A549 treated with AZD9567 at 1 μM for 4 hours (cell line): ENCODE data around the gene UROD. TPM values are rescaled to one million over a fixed set of nuclear protein-coding genes. Genes with fewer than 3 reads are reported as not detected.

Experiments used
- total RNA-seq: library from RNA; stranded (reverse); fragments of 200-300 nt; extraction: Qiagen RNA extraction; gene quantifications from 5 replicates; pipeline ENCODE4 v1.2.3, GENCODE V29; 2022; ENCODE audit not compliant: insufficient read depth

The UROD gene
- total RNA-seq: 38.1 to 49.8 TPM (median 48.0 TPM) in 5 replicates

DNA sequence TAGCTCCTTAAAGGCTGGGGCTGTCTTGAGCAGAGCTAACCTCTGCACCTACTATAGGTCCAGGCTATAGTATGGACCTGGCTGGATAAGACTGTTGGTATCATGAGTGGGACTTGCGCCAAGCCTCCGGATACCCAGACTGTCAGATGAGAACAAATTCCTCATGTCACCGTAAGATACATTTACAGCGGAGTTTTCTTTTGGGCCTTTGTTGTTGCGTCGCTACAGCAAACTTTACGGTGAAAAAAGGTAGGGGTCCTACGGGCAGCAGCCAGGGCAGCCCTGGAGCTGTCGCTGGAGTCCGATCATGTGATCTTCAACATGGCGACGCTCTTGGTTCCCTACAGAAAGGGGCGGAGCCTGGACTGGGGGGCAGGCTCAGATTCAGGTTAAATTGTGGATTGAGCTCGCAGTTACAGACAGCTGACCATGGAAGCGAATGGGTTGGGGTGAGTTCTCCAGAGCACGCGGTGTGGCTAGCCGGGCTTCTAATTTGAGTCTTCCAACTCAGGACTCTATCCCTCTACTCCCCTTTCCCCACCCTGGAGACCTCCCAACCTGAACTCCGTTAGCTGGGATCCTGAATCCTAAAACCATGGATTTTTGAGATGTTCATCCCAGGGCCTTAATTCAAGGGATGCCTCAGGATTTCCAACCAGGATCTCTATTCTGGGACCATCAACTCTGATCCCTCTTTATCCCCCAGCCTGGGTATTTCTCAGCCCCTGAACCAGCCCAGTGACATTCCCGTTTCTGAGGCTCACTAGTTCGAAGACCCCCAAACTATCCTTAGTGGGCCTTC is at the start of gene UROD:
Gene UROD (plus strand): TSS at position 418 of the 802 bp plus-strand sequence. CDS start 12 bp downstream, at position 430.

DNA sequence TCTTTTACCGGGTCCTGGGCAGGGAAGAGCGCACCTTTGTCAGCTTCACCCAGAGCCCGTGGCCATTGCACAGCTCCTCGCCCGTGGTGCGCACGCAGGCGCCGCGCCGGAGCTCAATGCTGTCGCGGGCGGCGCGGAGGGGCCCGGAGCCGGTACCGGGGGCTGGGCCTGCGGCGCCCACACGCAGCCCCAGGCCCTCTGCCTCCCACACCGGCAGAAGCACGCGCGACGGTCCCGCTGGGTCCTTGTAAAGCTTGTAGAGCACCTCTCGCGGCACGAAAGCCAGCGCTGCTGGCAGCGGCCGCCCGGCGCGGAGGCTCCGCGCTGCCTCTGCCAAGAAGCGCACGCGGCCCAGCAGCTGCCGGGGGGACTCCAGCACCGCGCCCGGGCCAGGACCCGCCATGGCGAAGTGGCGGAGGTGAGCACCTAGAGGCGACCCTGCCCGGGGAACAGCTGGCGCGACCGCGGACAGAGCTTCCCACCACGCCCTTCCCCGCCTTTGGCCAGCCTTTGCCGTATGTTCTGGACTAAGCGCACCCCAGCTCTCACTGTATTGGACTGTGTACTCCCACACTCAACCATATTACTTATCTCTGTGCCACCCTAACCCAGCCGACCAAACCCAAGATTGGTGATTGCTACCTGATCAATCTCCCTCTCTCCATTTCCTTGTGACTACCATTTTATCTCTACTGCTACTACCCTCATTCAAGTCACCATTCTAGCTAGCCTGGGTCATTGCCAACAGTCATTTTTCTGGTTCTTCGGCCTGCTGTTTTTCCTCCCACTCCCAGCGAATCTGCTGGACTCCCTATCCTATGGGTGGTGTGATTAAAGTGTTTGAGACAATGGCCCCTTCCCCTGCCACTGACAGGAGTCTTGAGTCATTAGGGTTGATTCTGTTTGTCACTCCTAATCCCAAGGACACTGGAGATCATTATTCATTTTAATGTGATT is 921 bp upstream of the UROD start, which contains the start of gene HECTD3:
Gene HECTD3 (minus strand): TSS at position 470 of the 957 bp plus-strand sequence. CDS start 67 bp downstream, at position 403.

Other genes with a start within 250 kb of the UROD start
- gene RPS8, start 236.7 kb upstream of the UROD start, total RNA-seq: 1,183 to 1,747 TPM (median 1,698 TPM) in 5 replicates
- gene BEST4, start 224.1 kb upstream of the UROD start, total RNA-seq: 0.22 to 0.60 TPM (median 0.38 TPM) in 4 of 5 replicates, not detected in the other
- gene PLK3, start 211.9 kb upstream of the UROD start, total RNA-seq: 18.2 to 22.8 TPM (median 20.4 TPM) in 5 replicates
- gene DYNLT4, start 204.9 kb upstream of the UROD start, total RNA-seq: 0.49 to 0.94 TPM (median 0.80 TPM) in 4 of 5 replicates, not detected in the other
- 2.0 to 3.2 TPM (median 2.7 TPM) in 4 of 5 replicates, not detected in the other for gene BTBD19, start 203.7 kb upstream of the UROD start, total RNA-seq
- gene PTCH2, start 169.0 kb upstream of the UROD start, total RNA-seq: 0.21 to 0.91 TPM (median 0.30 TPM) in 5 replicates
- gene EIF2B3, start 25.7 kb upstream of the UROD start, total RNA-seq: 18.6 to 19.4 TPM (median 19.0 TPM) in 5 replicates
- gene HECTD3, start 930 bp upstream of the UROD start, total RNA-seq: 16.5 to 19.9 TPM (median 19.3 TPM) in 5 replicates
- gene ZSWIM5, start 194.4 kb downstream of the UROD start, total RNA-seq: 0.33 to 0.65 TPM (median 0.61 TPM) in 5 replicates